ENCODE data around the gene ADAP1.

DNA sequence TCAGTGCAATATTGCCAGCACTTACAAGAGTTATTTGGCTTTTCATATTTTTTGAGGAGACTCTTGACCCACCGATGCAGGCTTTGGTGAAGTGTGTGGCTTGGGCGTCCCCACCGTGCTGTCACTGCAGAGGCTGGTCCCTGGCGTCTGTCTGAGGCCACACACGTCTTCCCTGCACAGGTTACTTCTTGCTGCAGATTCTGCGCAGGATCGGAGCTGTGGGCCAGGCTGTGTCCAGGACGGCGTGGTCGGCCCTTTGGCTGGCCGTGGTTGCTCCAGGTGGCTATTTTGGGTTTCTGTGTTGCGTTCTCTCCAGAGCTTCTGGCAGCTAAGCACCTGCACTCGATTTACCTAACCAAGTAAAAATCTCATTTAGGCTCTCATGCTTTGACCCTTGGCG is 103.3 kb downstream of the ADAP1 start:
- TF ChIP-seq CTCF (IDR thresholded peaks at IDR 0.05) (no peak), POLR2A (IDR thresholded peaks at IDR 0.05) (no peak)

Data from heart left ventricle (tissue), 13 donors.